Measurements from ENCODE around the gene KCNH1.

DNA sequence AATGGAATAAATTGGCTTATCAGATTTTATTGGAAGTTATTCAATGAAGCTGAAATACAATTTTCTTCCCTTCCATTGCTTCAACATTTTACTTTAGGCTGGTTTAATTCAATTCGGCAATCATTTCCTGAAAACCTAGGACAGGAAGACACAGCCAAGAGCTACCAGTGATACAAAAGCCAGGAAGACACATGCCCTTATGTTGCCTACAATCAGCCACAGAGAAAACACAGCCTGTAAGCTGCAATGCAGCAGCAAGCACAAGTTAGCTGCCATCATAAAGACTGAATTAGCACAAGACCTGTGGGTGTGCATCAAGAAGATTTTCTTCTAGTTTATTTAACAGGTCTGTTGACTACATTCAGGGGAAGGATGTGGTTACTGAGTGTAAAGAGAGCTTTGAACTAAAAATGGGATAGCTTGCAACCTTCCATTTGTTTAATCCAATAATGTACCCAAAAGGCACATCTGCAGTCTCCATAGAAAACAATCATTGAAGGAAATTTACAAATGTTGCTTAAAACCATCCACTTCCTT, 193.8 kb downstream of the KCNH1 start:
- TF ChIP-seq IRF1 (CRISPR knock-in tag; IDR thresholded peaks at IDR 0.05) (no peak), ESRRA (CRISPR knock-in tag; IDR thresholded peaks at IDR 0.05; ENCODE audit: borderline replicate concordance) (no peak), RELA (CRISPR knock-in tag; IDR thresholded peaks at IDR 0.05; ENCODE audit: borderline replicate concordance) (no peak), NFE2L1 (CRISPR knock-in tag; IDR thresholded peaks at IDR 0.05) (no peak), CTCF (IDR thresholded peaks at IDR 0.05) (no peak), NR1H2 (CRISPR knock-in tag; IDR thresholded peaks at IDR 0.05) (no peak), KAT7 (CRISPR knock-in tag; IDR thresholded peaks at IDR 0.05; ENCODE audit: borderline replicate concordance) (no peak), E2F5 (CRISPR knock-in tag; IDR thresholded peaks at IDR 0.05) (no peak), SMAD4 (CRISPR knock-in tag; IDR thresholded peaks at IDR 0.05) (no peak), FOXJ3 (CRISPR knock-in tag; IDR thresholded peaks at IDR 0.05; ENCODE audit: borderline replicate concordance) (no peak), HMGXB4 (CRISPR knock-in tag; IDR thresholded peaks at IDR 0.05) (no peak), GRHL2 (CRISPR knock-in tag; IDR thresholded peaks at IDR 0.05; ENCODE audit: insufficient replicate concordance, severe bottlenecking) (no peak)
- TF ChIP-seq, protein P1, sequence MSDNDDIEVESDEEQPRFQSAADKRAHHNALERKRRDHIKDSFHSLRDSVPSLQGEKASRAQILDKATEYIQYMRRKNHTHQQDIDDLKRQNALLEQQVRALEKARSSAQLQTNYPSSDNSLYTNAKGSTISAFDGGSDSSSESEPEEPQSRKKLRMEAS (CRISPR knock-in tag; IDR thresholded peaks at IDR 0.05): no peak
- TF ChIP-seq, protein P2, sequence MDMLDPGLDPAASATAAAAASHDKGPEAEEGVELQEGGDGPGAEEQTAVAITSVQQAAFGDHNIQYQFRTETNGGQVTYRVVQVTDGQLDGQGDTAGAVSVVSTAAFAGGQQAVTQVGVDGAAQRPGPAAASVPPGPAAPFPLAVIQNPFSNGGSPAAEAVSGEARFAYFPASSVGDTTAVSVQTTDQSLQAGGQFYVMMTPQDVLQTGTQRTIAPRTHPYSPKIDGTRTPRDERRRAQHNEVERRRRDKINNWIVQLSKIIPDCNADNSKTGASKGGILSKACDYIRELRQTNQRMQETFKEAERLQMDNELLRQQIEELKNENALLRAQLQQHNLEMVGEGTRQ (CRISPR knock-in tag; IDR thresholded peaks at IDR 0.05): no peak
